ENCODE measurements around the gene PCDHGA1. TPM values are rescaled to one million over a fixed set of nuclear protein-coding genes. Genes with fewer than 3 reads are reported as not detected.
A peak's percentile ranks its signal among the peaks of the same experiment; 100 is the strongest.

The PCDHGA1 gene
- total RNA-seq, 1 donor from 2014 or later = under 0.01 TPM

DNA sequence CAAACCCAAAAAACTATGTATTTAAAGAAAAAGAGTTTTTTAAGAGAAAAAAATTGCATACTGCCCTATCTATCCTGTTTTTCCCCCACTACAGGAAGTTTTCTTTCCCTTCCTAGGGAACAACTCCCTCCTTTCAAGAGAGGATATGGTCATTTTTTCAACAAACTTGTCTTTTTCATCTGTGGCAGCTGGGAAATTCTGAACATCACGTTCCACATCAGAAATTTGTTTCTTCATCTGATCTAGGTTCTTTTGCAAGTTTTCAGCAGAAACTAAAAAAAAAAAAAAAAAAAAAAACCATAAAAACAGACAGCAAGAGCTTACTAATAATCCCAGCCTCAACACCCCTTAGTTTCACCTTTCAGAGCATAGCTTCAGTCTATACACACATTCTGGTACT lies 197.1 kb downstream of the PCDHGA1 start:
- TF ChIP-seq, protein P1, sequence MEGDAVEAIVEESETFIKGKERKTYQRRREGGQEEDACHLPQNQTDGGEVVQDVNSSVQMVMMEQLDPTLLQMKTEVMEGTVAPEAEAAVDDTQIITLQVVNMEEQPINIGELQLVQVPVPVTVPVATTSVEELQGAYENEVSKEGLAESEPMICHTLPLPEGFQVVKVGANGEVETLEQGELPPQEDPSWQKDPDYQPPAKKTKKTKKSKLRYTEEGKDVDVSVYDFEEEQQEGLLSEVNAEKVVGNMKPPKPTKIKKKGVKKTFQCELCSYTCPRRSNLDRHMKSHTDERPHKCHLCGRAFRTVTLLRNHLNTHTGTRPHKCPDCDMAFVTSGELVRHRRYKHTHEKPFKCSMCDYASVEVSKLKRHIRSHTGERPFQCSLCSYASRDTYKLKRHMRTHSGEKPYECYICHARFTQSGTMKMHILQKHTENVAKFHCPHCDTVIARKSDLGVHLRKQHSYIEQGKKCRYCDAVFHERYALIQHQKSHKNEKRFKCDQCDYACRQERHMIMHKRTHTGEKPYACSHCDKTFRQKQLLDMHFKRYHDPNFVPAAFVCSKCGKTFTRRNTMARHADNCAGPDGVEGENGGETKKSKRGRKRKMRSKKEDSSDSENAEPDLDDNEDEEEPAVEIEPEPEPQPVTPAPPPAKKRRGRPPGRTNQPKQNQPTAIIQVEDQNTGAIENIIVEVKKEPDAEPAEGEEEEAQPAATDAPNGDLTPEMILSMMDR (IDR thresholded peaks at IDR 0.05; ENCODE audit: insufficient read depth, low read length, severe bottlenecking) = no peak
- Histone ChIP-seq H3K4me3 (ENCODE audit: low read depth, low read length) (no peak overlapping the region), H3K36me3 (ENCODE audit: control insufficient read depth, insufficient read depth, low read length) (peaks cover 25% of the 10 kb centered on the region), H3K27me3 (ENCODE audit: control insufficient read depth, insufficient read depth, low read length) (no peaks in the 10 kb centered on the region)
- DNase-seq (ENCODE audit: low read depth) (no peak), FAIRE-seq (no peak)

GRCh38 chr5:141528291-141528984 lies 198.1 kb downstream of the PCDHGA1 start:
- Histone ChIP-seq H3K4me3 (ENCODE audit: low read depth, low read length) (no peak overlapping the region), H3K27me3 (ENCODE audit: control insufficient read depth, insufficient read depth, low read length) (no peaks in the 10 kb centered on the region), H3K36me3 (ENCODE audit: control insufficient read depth, insufficient read depth, low read length) (peaks cover 20% of the 10 kb centered on the region)
- TF ChIP-seq, protein P1 (IDR thresholded peaks at IDR 0.05; ENCODE audit: insufficient read depth, low read length, severe bottlenecking) = no peak
- peak; percentile 21 for DNase-seq (ENCODE audit: low read depth)
- no peak for FAIRE-seq

- DNase-seq (ENCODE audit: low read depth) (peak; percentile 40), FAIRE-seq (no peak)
- TF ChIP-seq, protein P1 (IDR thresholded peaks at IDR 0.05; ENCODE audit: insufficient read depth, low read length, severe bottlenecking) = no peak
- Histone ChIP-seq H3K4me3 (ENCODE audit: low read depth, low read length) (no peak overlapping the region), H3K27me3 (ENCODE audit: control insufficient read depth, insufficient read depth, low read length) (no peaks in the 10 kb centered on the region), H3K36me3 (ENCODE audit: control insufficient read depth, insufficient read depth, low read length) (peaks cover 20% of the 10 kb centered on the region)
These were observed 198.7 kb downstream of the PCDHGA1 start for GRCh38 chr5:141529002-141529401.

DNA sequence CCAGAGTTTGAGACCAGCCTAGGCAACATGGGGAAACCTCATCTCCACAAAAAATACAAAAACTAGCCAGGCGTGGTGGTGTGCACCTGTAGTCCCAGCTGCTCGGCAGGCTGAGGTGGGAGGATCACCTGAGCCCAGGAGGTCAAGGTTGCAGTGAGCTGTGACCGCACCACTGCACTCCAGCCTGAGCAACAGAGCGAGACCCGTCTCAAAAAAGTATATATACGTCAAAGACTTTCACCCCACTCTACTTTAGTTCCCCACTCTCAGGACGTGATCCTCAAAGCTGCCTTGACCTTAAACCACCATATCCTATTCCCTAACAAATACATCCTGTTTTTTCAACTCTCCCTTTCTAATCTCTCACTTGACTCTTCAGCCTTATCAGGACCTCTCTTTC lies 199.6 kb downstream of the PCDHGA1 start:
- TF ChIP-seq, protein P1 (IDR thresholded peaks at IDR 0.05; ENCODE audit: insufficient read depth, low read length, severe bottlenecking) = no peak
- no peak overlapping the region for H3K4me3 ChIP-seq (ENCODE audit: low read depth, low read length)
- H3K36me3 ChIP-seq (ENCODE audit: control insufficient read depth, insufficient read depth, low read length) = peaks cover 19% of the 10 kb centered on the region
- DNase-seq (ENCODE audit: low read depth) (no peak), FAIRE-seq (no peak)
- no peaks in the 10 kb centered on the region for H3K27me3 ChIP-seq (ENCODE audit: control insufficient read depth, insufficient read depth, low read length)

GRCh38 chr5:141532726-141533125 lies 202.4 kb downstream of the PCDHGA1 start:
- Histone ChIP-seq H3K27me3 (ENCODE audit: control insufficient read depth, insufficient read depth, low read length) (no peaks in the 10 kb centered on the region), H3K36me3 (ENCODE audit: control insufficient read depth, insufficient read depth, low read length) (peaks cover 14% of the 10 kb centered on the region), H3K4me3 (ENCODE audit: low read depth, low read length) (no peak overlapping the region)
- no peak for FAIRE-seq
- TF ChIP-seq, protein P1 (IDR thresholded peaks at IDR 0.05; ENCODE audit: insufficient read depth, low read length, severe bottlenecking) = no peak
- peak; percentile 28 for DNase-seq (ENCODE audit: low read depth)

DNA sequence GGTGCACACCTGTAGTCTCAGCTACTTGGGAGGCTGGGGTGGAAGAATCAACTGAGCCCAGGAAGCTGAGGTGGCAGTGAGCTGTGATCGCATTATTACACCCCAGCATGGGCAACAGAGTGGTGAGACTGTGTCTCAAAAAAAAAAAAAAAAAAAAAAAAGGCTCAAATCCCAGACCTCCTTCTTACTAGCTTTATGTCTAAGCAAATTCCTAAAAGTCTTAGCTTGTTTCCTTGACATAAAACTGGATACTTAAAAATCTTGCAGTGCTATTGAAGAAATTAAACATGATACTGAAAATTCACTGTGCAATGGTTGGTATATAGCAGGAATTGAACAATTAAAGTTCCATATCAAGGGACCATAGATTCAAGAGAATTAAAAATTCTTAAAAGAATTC lies 203.6 kb downstream of the PCDHGA1 start:
- TF ChIP-seq, protein P1 (IDR thresholded peaks at IDR 0.05; ENCODE audit: insufficient read depth, low read length, severe bottlenecking) = no peak
- Histone ChIP-seq H3K27me3 (ENCODE audit: control insufficient read depth, insufficient read depth, low read length) (no peaks in the 10 kb centered on the region), H3K36me3 (ENCODE audit: control insufficient read depth, insufficient read depth, low read length) (peaks cover 11% of the 10 kb centered on the region), H3K4me3 (ENCODE audit: low read depth, low read length) (no peak overlapping the region)
- DNase-seq (ENCODE audit: low read depth) = no peak
- no peak for FAIRE-seq

All from bronchial epithelial cell (primary cell).